ENCODE results near the gene HOXC10.

HOXC10 gene

GRCh38 chr12:53952871-53953734, 31.8 kb upstream of the HOXC10 start:
- H3K4me1 ChIP-seq (ENCODE audit: control insufficient read depth, insufficient read depth, low read length) = no peaks in the 10 kb centered on the region

GRCh38 chr12:53953831-53954693, 30.9 kb upstream of the HOXC10 start:
- Histone ChIP-seq H3K9me3 (ENCODE audit: control insufficient read depth, insufficient read depth, low read length) (no peaks in the 10 kb centered on the region), H3K36me3 (ENCODE audit: control insufficient read depth, insufficient read depth, low read length) (no peaks in the 10 kb centered on the region), H3K4me3 (ENCODE audit: low read depth, low read length) (no peak overlapping the region), H3K27me3 (ENCODE audit: control insufficient read depth, insufficient read depth, low read length) (peaks cover 99% of the 10 kb centered on the region), H3K9ac (ENCODE audit: low read depth, low read length) (no peak overlapping the region), H3K4me1 (ENCODE audit: control insufficient read depth, insufficient read depth, low read length) (no peaks in the 10 kb centered on the region)

More at GRCh38 chr12:53952871-53953734, 31.8 kb upstream of the HOXC10 start:
- Histone ChIP-seq H3K36me3 (ENCODE audit: control insufficient read depth, insufficient read depth, low read length) (no peaks in the 10 kb centered on the region), H3K4me3 (ENCODE audit: low read depth, low read length) (peak overlapping the region; percentile 18), H3K27me3 (ENCODE audit: control insufficient read depth, insufficient read depth, low read length) (peaks cover 99% of the 10 kb centered on the region), H3K9ac (ENCODE audit: low read depth, low read length) (no peak overlapping the region), H3K9me3 (ENCODE audit: control insufficient read depth, insufficient read depth, low read length) (no peaks in the 10 kb centered on the region)

GRCh38 chr12:53954694-53955035, 30.3 kb upstream of the HOXC10 start, which contains the start of gene HOXC12:
Gene HOXC12, plus strand, starts transcription at chr12:53954903. Its CDS starts 27 bp downstream, at chr12:53954930.
- H3K36me3 ChIP-seq (ENCODE audit: control insufficient read depth, insufficient read depth, low read length) = no peaks in the 10 kb centered on the region
- no peak within 1 kb of the TSS for H3K9ac ChIP-seq (ENCODE audit: low read depth, low read length)
- peak within 1 kb of the TSS; percentile 22 for H3K4me3 ChIP-seq (ENCODE audit: low read depth, low read length)
- no peaks in the 10 kb centered on the region for H3K9me3 ChIP-seq (ENCODE audit: control insufficient read depth, insufficient read depth, low read length)
- H3K27me3 ChIP-seq (ENCODE audit: control insufficient read depth, insufficient read depth, low read length) = peaks cover 99% of the 10 kb centered on the region
- no peaks in the 10 kb centered on the region for H3K4me1 ChIP-seq (ENCODE audit: control insufficient read depth, insufficient read depth, low read length)

- Histone ChIP-seq H3K9ac (ENCODE audit: low read depth, low read length) (no peak overlapping the region), H3K27me3 (ENCODE audit: control insufficient read depth, insufficient read depth, low read length) (peaks cover 99% of the 10 kb centered on the region), H3K4me3 (ENCODE audit: low read depth, low read length) (peak overlapping the region; percentile 22), H3K9me3 (ENCODE audit: control insufficient read depth, insufficient read depth, low read length) (no peaks in the 10 kb centered on the region), H3K36me3 (ENCODE audit: control insufficient read depth, insufficient read depth, low read length) (no peaks in the 10 kb centered on the region), H3K4me1 (ENCODE audit: control insufficient read depth, insufficient read depth, low read length) (no peaks in the 10 kb centered on the region)
These were observed 29.7 kb upstream of the HOXC10 start for GRCh38 chr12:53955036-53955775.

- Histone ChIP-seq H3K9me3 (ENCODE audit: control insufficient read depth, insufficient read depth, low read length) (no peaks in the 10 kb centered on the region), H3K4me3 (ENCODE audit: low read depth, low read length) (peak overlapping the region; percentile 22), H3K27me3 (ENCODE audit: control insufficient read depth, insufficient read depth, low read length) (peaks cover 99% of the 10 kb centered on the region)
These were observed 29.1 kb upstream of the HOXC10 start for GRCh38 chr12:53955776-53956250.

GRCh38 chr12:53956251-53956887, 28.6 kb upstream of the HOXC10 start:
- Histone ChIP-seq H3K27me3 (ENCODE audit: control insufficient read depth, insufficient read depth, low read length) (peaks cover 99% of the 10 kb centered on the region), H3K9ac (ENCODE audit: low read depth, low read length) (no peak overlapping the region), H3K4me3 (ENCODE audit: low read depth, low read length) (peak overlapping the region; percentile 22), H3K36me3 (ENCODE audit: control insufficient read depth, insufficient read depth, low read length) (no peaks in the 10 kb centered on the region), H3K9me3 (ENCODE audit: control insufficient read depth, insufficient read depth, low read length) (no peaks in the 10 kb centered on the region), H3K4me1 (ENCODE audit: control insufficient read depth, insufficient read depth, low read length) (no peaks in the 10 kb centered on the region)

More at GRCh38 chr12:53955776-53956250, 29.1 kb upstream of the HOXC10 start:
- H3K36me3 ChIP-seq (ENCODE audit: control insufficient read depth, insufficient read depth, low read length) = no peaks in the 10 kb centered on the region
- no peak overlapping the region for H3K9ac ChIP-seq (ENCODE audit: low read depth, low read length)
- no peaks in the 10 kb centered on the region for H3K4me1 ChIP-seq (ENCODE audit: control insufficient read depth, insufficient read depth, low read length)

GRCh38 chr12:53956914-53957536, 27.9 kb upstream of the HOXC10 start:
- peaks cover 99% of the 10 kb centered on the region for H3K27me3 ChIP-seq (ENCODE audit: control insufficient read depth, insufficient read depth, low read length)
- H3K4me1 ChIP-seq (ENCODE audit: control insufficient read depth, insufficient read depth, low read length) = no peaks in the 10 kb centered on the region
- no peak overlapping the region for H3K9ac ChIP-seq (ENCODE audit: low read depth, low read length)
- H3K36me3 ChIP-seq (ENCODE audit: control insufficient read depth, insufficient read depth, low read length) = no peaks in the 10 kb centered on the region
- H3K9me3 ChIP-seq (ENCODE audit: control insufficient read depth, insufficient read depth, low read length) = no peaks in the 10 kb centered on the region
- no peak overlapping the region for H3K4me3 ChIP-seq (ENCODE audit: low read depth, low read length)

- Histone ChIP-seq H3K36me3 (ENCODE audit: control insufficient read depth, insufficient read depth, low read length) (no peaks in the 10 kb centered on the region), H3K9me3 (ENCODE audit: control insufficient read depth, insufficient read depth, low read length) (no peaks in the 10 kb centered on the region), H3K9ac (ENCODE audit: low read depth, low read length) (no peak overlapping the region), H3K27me3 (ENCODE audit: control insufficient read depth, insufficient read depth, low read length) (peaks cover 99% of the 10 kb centered on the region), H3K4me3 (ENCODE audit: low read depth, low read length) (peak overlapping the region; percentile 26), H3K4me1 (ENCODE audit: control insufficient read depth, insufficient read depth, low read length) (no peaks in the 10 kb centered on the region)
These were observed 26.8 kb upstream of the HOXC10 start for GRCh38 chr12:53958128-53958527.

GRCh38 chr12:53959314-53959713, 25.6 kb upstream of the HOXC10 start:
- Histone ChIP-seq H3K4me3 (ENCODE audit: low read depth, low read length) (peak overlapping the region; percentile 13), H3K27me3 (ENCODE audit: control insufficient read depth, insufficient read depth, low read length) (peaks cover 99% of the 10 kb centered on the region), H3K9ac (ENCODE audit: low read depth, low read length) (no peak overlapping the region), H3K4me1 (ENCODE audit: control insufficient read depth, insufficient read depth, low read length) (no peaks in the 10 kb centered on the region), H3K36me3 (ENCODE audit: control insufficient read depth, insufficient read depth, low read length) (no peaks in the 10 kb centered on the region), H3K9me3 (ENCODE audit: control insufficient read depth, insufficient read depth, low read length) (no peaks in the 10 kb centered on the region)

GRCh38 chr12:53960187-53961024, 24.5 kb upstream of the HOXC10 start:
- Histone ChIP-seq H3K27me3 (ENCODE audit: control insufficient read depth, insufficient read depth, low read length) (peaks cover 100% of the 10 kb centered on the region), H3K4me1 (ENCODE audit: control insufficient read depth, insufficient read depth, low read length) (no peaks in the 10 kb centered on the region), H3K36me3 (ENCODE audit: control insufficient read depth, insufficient read depth, low read length) (no peaks in the 10 kb centered on the region), H3K4me3 (ENCODE audit: low read depth, low read length) (peak overlapping the region; percentile 11), H3K9me3 (ENCODE audit: control insufficient read depth, insufficient read depth, low read length) (no peaks in the 10 kb centered on the region), H3K9ac (ENCODE audit: low read depth, low read length) (no peak overlapping the region)

Measured in iPS-15b (cell line).